ENCODE measurements around the gene ACSBG1. TPM values are rescaled to one million over a fixed set of nuclear protein-coding genes. Genes with fewer than 3 reads are reported as not detected.

Gene ACSBG1
- total RNA-seq, 3 donors from 2014 or later = 0.32 to 5.2 (median 0.53) TPM

DNA sequence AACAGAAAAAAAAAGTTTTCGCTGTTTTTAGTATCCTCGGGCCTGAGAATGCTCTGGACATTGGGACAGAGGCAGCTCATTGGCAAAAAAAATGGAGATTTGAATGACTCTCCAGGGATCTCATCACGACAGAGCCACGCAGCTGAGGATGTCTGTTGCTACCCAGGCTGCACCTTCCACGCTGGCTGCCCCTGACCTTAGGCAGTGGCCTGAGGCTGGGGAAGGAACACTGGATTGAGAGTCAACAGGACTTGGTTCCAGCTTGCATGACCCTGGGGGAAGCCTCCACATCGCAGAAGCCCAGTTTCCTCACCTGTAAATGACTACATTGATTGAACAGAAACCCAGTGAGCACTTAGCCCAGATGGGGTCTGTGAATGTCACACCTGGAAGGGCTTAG is 8.7 kb upstream of the ACSBG1 start:
- Histone ChIP-seq H3K4me1 (ENCODE audit: low read depth) (peaks cover 17% of the 10 kb centered on the region), H3K4me3 (no peak overlapping the region), H3K36me3 (ENCODE audit: low read depth) (no peaks in the 10 kb centered on the region), H3K9me3 (no peaks in the 10 kb centered on the region)
- intact Hi-C loops (cut with DNase I, micrococcal nuclease) = loop anchor here in 1 of 2 donors (5.0 to 10.0 kb wide), 3 partner anchors 68 to 131 kb away; partner anchors contain the start of gene CIB2
- TF ChIP-seq, protein P1, sequence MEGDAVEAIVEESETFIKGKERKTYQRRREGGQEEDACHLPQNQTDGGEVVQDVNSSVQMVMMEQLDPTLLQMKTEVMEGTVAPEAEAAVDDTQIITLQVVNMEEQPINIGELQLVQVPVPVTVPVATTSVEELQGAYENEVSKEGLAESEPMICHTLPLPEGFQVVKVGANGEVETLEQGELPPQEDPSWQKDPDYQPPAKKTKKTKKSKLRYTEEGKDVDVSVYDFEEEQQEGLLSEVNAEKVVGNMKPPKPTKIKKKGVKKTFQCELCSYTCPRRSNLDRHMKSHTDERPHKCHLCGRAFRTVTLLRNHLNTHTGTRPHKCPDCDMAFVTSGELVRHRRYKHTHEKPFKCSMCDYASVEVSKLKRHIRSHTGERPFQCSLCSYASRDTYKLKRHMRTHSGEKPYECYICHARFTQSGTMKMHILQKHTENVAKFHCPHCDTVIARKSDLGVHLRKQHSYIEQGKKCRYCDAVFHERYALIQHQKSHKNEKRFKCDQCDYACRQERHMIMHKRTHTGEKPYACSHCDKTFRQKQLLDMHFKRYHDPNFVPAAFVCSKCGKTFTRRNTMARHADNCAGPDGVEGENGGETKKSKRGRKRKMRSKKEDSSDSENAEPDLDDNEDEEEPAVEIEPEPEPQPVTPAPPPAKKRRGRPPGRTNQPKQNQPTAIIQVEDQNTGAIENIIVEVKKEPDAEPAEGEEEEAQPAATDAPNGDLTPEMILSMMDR (IDR thresholded peaks at IDR 0.05) = no peak
- DNase-seq (no peak), ATAC-seq (no peak)

DNA sequence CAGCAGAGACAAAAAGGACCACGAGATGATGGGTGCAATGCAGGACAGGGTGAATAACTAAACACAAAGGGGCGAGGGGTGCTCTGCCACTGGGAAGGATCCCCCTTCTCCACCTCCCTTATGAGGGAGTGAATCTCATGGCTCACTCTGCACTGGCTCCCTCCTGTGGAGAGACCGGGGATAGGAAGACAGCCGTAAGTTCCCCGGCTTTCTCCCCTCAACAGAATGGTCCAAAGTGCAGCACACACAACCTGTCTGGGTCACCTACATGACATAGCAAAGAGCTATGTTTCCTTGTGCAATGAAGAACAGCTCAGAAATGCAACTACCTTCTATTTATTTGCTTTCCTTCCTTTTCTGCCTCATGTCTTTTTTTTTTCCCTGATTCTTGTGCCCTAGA is 7.8 kb upstream of the ACSBG1 start:
- intact Hi-C loops (cut with DNase I, micrococcal nuclease) = loop anchor here in 1 of 2 donors (5.0 to 10.0 kb wide), 3 partner anchors 67 to 130 kb away; partner anchors contain the start of gene CIB2
- H3K9me3 ChIP-seq = no peaks in the 10 kb centered on the region
- peak in 2 of 3 donors; percentile 52 to 59 for DNase-seq
- H3K36me3 ChIP-seq (ENCODE audit: low read depth) = no peaks in the 10 kb centered on the region
- no peak overlapping the region for H3K4me3 ChIP-seq
- peak; percentile 79 for ATAC-seq
- H3K4me1 ChIP-seq (ENCODE audit: low read depth) = peaks cover 17% of the 10 kb centered on the region
- TF ChIP-seq, protein P1 (IDR thresholded peaks at IDR 0.05) = peak; percentile 8

DNA sequence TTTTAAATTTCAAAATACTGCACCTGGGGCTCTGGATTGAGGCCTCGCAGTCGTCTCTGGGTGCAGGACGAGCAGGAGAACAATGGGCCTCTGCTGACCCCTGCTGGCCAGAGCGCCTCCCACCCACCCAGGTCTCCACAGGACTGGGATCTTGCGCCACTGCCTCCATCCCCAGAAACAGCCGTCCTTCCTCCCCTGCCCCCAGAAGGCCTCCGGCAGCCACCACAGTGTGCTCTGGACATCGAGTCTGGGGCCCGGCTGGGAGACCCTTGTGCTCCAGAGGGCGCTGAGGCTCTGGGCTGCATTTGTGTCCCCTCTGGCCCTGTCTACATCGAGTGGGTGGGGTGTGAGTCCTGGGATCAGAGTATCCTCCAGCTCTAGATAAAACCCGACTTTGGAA is 6.7 kb upstream of the ACSBG1 start:
- DNase-seq (peak; percentile 85 to 95 (median 93)), ATAC-seq (peak; percentile 88)
- Histone ChIP-seq H3K4me1 (ENCODE audit: low read depth) (peaks cover 17% of the 10 kb centered on the region), H3K9me3 (no peaks in the 10 kb centered on the region), H3K36me3 (ENCODE audit: low read depth) (no peaks in the 10 kb centered on the region), H3K4me3 (no peak overlapping the region)
- TF ChIP-seq, protein P1 (IDR thresholded peaks at IDR 0.05) = peak; percentile 79
- intact Hi-C loops (cut with DNase I, micrococcal nuclease) = loop anchor here in 1 of 2 donors (5.0 to 10.0 kb wide), 3 partner anchors 66 to 129 kb away; partner anchors contain the start of gene CIB2

DNA sequence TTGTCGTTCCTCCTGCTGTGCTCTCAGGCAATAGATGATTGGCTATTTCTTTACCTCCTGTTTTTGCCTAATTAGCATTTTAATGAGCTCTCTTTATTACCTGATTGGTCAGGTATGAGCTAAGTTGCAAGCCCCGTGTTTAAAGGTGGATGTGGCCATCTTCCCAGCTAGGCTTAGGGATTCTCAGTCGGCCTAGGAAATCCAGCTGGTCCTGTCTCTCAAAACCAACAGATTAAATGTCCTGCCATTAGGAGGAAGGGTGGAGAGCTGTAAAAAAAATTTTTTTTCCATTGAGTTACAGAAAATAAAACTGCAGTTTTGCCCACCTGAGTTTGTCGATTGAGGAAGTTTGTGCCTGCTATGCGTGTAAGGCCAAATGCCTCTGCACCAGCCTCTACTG is 5.4 kb upstream of the ACSBG1 start:
- Histone ChIP-seq H3K4me1 (ENCODE audit: low read depth) (peaks cover 17% of the 10 kb centered on the region), H3K9me3 (no peaks in the 10 kb centered on the region), H3K36me3 (ENCODE audit: low read depth) (no peaks in the 10 kb centered on the region), H3K4me3 (no peak overlapping the region)
- intact Hi-C loops (cut with DNase I, micrococcal nuclease) = loop anchor here in 1 of 2 donors (5.0 to 10.0 kb wide), 3 partner anchors 65 to 128 kb away; partner anchors contain the start of gene CIB2
- ATAC-seq = no peak
- no peak for DNase-seq
- TF ChIP-seq, protein P1 (IDR thresholded peaks at IDR 0.05) = no peak

DNA sequence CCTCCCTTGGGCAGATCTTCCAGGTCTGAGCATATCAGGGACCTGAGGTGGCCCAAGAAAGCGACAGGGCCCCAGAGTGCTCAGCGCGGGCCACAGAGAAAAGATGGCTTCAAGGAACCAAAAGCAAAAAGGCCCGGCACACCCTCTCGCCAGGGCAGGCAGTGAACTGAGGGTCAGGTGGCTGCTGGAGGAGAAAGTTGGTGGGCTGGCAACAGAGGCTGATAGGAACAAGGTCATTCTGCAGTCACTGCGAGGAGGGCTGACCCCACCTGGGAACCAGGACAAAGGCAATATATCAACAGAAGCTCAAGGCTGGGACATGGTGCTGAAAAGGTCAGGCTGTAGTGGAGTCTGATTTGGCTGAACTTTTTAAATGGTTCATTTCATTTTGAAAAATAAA is 2.8 kb upstream of the ACSBG1 start:
- TF ChIP-seq, protein P1 (IDR thresholded peaks at IDR 0.05) = no peak
- H3K9me3 ChIP-seq = no peaks in the 10 kb centered on the region
- H3K36me3 ChIP-seq (ENCODE audit: low read depth) = no peaks in the 10 kb centered on the region
- H3K4me3 ChIP-seq = no peak overlapping the region
- intact Hi-C loops (cut with DNase I, micrococcal nuclease) = no loop called here
- no peak for ATAC-seq
- H3K4me1 ChIP-seq (ENCODE audit: low read depth) = no peaks in the 10 kb centered on the region
- no peak for DNase-seq

DNA sequence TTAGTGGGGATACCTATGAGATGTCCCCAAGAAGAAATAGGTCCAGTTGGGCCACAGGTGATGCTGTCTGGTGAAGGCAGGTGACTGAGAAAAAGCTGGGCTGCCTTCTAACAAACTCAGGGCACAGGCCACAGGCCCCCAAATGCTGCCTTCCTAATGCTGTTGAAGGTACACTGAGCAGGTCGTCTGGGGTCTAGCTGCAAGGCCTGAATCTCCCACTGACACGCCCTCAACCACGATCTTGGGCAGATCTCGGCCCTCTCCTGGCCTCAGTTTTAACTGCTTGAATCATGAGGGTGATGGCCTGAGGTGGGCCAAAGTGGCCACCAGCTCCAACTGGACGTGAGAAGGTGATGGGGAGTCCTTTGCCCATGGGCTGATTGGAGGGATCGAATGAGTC is 2.1 kb upstream of the ACSBG1 start:
- H3K36me3 ChIP-seq (ENCODE audit: low read depth) = no peaks in the 10 kb centered on the region
- H3K4me1 ChIP-seq (ENCODE audit: low read depth) = no peaks in the 10 kb centered on the region
- TF ChIP-seq, protein P1 (IDR thresholded peaks at IDR 0.05) = no peak
- H3K9me3 ChIP-seq = no peaks in the 10 kb centered on the region
- DNase-seq (no peak), ATAC-seq (no peak)
- intact Hi-C loops (cut with DNase I, micrococcal nuclease) = no loop called here
- H3K4me3 ChIP-seq = no peak overlapping the region

All from mucosa of descending colon (tissue), 3 donors.